ENCODE data around the gene TNNI3K. TPM values are rescaled to one million over a fixed set of nuclear protein-coding genes. Genes with fewer than 3 reads are reported as not detected.

Gene TNNI3K
- total and polyA plus RNA-seq, 2 of the 8 experiments (the other 6 are each of a cell fraction or from before 2014, with no cell fraction given) = 0.41 to 0.48 TPM

DNA sequence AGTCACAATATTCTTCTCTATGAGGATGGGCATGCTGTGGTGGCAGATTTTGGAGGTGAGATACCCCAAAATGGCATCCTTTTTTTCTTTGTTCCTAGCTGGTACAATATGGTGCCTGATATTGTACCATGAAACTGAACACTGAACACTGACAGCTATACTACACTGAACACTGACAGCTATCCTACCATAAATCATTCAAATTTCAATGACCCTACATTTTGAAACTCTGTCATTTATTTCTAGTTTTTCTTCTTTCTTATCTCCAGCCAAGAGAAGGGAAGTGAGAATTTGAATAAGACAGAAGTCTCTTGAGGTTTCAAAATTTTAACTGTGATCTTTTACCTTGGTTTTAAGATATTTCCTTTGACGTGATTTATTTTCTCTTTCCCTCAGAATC lies 200.9 kb downstream of the TNNI3K start:
- no peak overlapping the region for H4K5ac ChIP-seq (ENCODE audit: insufficient read length, low read depth, low read length)
- no peak for TF ChIP-seq TAF7 (optimal IDR thresholded peaks at IDR 0.05; ENCODE audit: borderline replicate concordance, low read depth, low read length)
- TF ChIP-seq POLR2A (IDR thresholded peaks at IDR 0.05; ENCODE audit: control extremely low read depth in 1 of 2, low read depth in 2 of 2, low read length in 2 of 2) = no peak
- TF ChIP-seq SP1 (IDR thresholded peaks at IDR 0.05; ENCODE audit: low read depth, low read length) = no peak
- TF ChIP-seq FOSL1 (IDR thresholded peaks at IDR 0.05; ENCODE audit: insufficient read depth, low read depth, low read length) = no peak
- no peak for TF ChIP-seq POLR2AphosphoS5 (IDR thresholded peaks at IDR 0.05; ENCODE audit: low read depth, low read length)
- no peak for TF ChIP-seq POU5F1 (IDR thresholded peaks at IDR 0.05; ENCODE audit: low read depth, low read length)
- TF ChIP-seq EP300 (IDR thresholded peaks at IDR 0.05; ENCODE audit: borderline replicate concordance in 1 of 2, low read depth in 2 of 2, low read length in 2 of 2) = no peak
- TF ChIP-seq CTBP2 (IDR thresholded peaks at IDR 0.05; ENCODE audit: borderline replicate concordance, insufficient read depth, insufficient read length, low read length) = no peak
- TF ChIP-seq SIN3A (conservative IDR thresholded peaks at IDR 0.05 in 1 of 2, IDR thresholded peaks at IDR 0.05 in 1 of 2; ENCODE audit: low read depth in 1 of 2, low read length in 2 of 2) = no peak
- TF ChIP-seq TAF1 (IDR thresholded peaks at IDR 0.05; ENCODE audit: low read depth, low read length) = no peak
- TF ChIP-seq SIX5 (IDR thresholded peaks at IDR 0.05; ENCODE audit: low read depth, low read length) = no peak
- TF ChIP-seq, protein P1, sequence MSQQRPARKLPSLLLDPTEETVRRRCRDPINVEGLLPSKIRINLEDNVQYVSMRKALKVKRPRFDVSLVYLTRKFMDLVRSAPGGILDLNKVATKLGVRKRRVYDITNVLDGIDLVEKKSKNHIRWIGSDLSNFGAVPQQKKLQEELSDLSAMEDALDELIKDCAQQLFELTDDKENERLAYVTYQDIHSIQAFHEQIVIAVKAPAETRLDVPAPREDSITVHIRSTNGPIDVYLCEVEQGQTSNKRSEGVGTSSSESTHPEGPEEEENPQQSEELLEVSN (IDR thresholded peaks at IDR 0.05) = no peak
- TF ChIP-seq HDAC6 (IDR thresholded peaks at IDR 0.05; ENCODE audit: low read depth, low read length) = no peak
- no peak for TF ChIP-seq SIRT6 (IDR thresholded peaks at IDR 0.05; ENCODE audit: low read length)
- TF ChIP-seq CBX5 (IDR thresholded peaks at IDR 0.05; ENCODE audit: low read depth, low read length) = no peak

More for the DNA sequence above, 200.9 kb downstream of the TNNI3K start:
- Histone ChIP-seq H2BK20ac (ENCODE audit: low read length) (no peak overlapping the region), H3K4ac (replicated peaks; ENCODE audit: insufficient read length, low read depth, low read length) (no peak overlapping the region), H3K4me3 (ENCODE audit: extremely low read depth in 1 of 4, insufficient read depth in 2 of 4, low read depth in 3 of 4, low read length in 4 of 4) (no peak overlapping the region), H4K8ac (ENCODE audit: extremely low read depth, insufficient read depth, low read length) (no peak overlapping the region), H3K4me2 (ENCODE audit: insufficient read depth in 1 of 2, low read depth in 2 of 2, low read length in 2 of 2) (no peak overlapping the region), H3K14ac (ENCODE audit: insufficient read length) (no peak overlapping the region), H3K18ac (ENCODE audit: extremely low read depth, low read length) (no peak overlapping the region), H2BK15ac (ENCODE audit: low read length) (no peak overlapping the region), H3K36me3 (ENCODE audit: control insufficient read depth in 2 of 4, insufficient read depth in 4 of 4, low read length in 3 of 4) (no peaks in the 10 kb centered on the region), H2AFZ (ENCODE audit: low read length) (no peak overlapping the region), H3K9ac (replicated peaks in 1 of 4; ENCODE audit: extremely low read depth in 1 of 4, low read depth in 3 of 4, low read length in 3 of 4) (no peak overlapping the region), H3K56ac (replicated peaks; ENCODE audit: insufficient read length, low read depth, low read length) (no peak overlapping the region), H3K23ac (ENCODE audit: insufficient read length) (no peak overlapping the region), H3K27me3 (replicated peaks in 1 of 4; ENCODE audit: control insufficient read depth in 3 of 4, extremely low read depth in 1 of 4, insufficient read depth in 3 of 4, low read length in 3 of 4) (no peaks in the 10 kb centered on the region), H3K23me2 (ENCODE audit: low read depth, low read length) (no peaks in the 10 kb centered on the region), H3K79me1 (ENCODE audit: low read depth, low read length) (no peaks in the 10 kb centered on the region), H3K79me2 (ENCODE audit: control insufficient read depth in 1 of 2, insufficient read depth in 2 of 2, low read length in 2 of 2) (no peaks in the 10 kb centered on the region), H2BK5ac (ENCODE audit: low read depth, low read length) (no peak overlapping the region), H4K20me1 (replicated peaks in 1 of 2; ENCODE audit: control insufficient read depth in 1 of 2, insufficient read depth in 2 of 2, low read length in 2 of 2) (no peaks in the 10 kb centered on the region), H3K4me1 (replicated peaks in 1 of 4; ENCODE audit: control insufficient read depth in 3 of 4, insufficient read depth in 4 of 4, low read length in 3 of 4) (no peaks in the 10 kb centered on the region), H3K27ac (ENCODE audit: low read depth, low read length) (no peak overlapping the region), H2BK120ac (replicated peaks; ENCODE audit: low read depth, low read length) (no peak overlapping the region), H4K91ac (replicated peaks; ENCODE audit: insufficient read length, low read length) (no peak overlapping the region), H3K9me3 (ENCODE audit: insufficient read depth in 2 of 2, low read depth in 1 of 2, low read length in 1 of 2) (no peaks in the 10 kb centered on the region), H2AK5ac (ENCODE audit: low read depth, low read length) (no peak overlapping the region), H2BK12ac (ENCODE audit: low read depth, low read length) (no peak overlapping the region)
- no peak for FAIRE-seq
- ChIA-PET CTCF (ENCODE audit: partially characterized antibody) (interaction anchor here (1.5 kb wide), 1 partner anchor 32 kb away, joined by 5 read pairs; no protein-coding TSS in a partner anchor), POLR2A (ENCODE audit: partially characterized antibody) (no interaction called here)
- no peak for DNase-seq (ENCODE audit: low read depth in 1 of 2, low spot score in 2 of 2)
- 86% methylated on average over 1 of the region's 1 CpG; no CpG with 5 or more reads in 1 of the 2 experiments for WGBS, 2 experiments (ENCODE audit: extremely low coverage in 1 of 2, insufficient coverage in 1 of 2, insufficient read length in 1 of 2, insufficient replicate concordance in 2 of 2, low coverage in 1 of 2, low lambda C conversion rate in 2 of 2, missing lambda C conversion rate in 1 of 2)

All from H1 (cell line).